SJSA1 (cell line): ENCODE results near the gene PRDX2. TPM values are rescaled to one million over a fixed set of nuclear protein-coding genes. Genes with fewer than 3 reads are reported as not detected.
A peak's percentile ranks its signal among the peaks of the same experiment; 100 is the strongest.

Source experiments
- DNase-seq, 2 experiments: peaks; one replicate each; pipeline ENCODE4 v3.0.0-alpha.2; 2015 to 2020; ENCODE audit warnings: low spot score in 2 of 2, low read depth in 1 of 2
- H3K27ac ChIP-seq: fragments of 250-450 bp; sonication (Bioruptor Pico); 2 replicates; pipeline ENCODE4 v1.5.1; 2020; ENCODE audit warnings: mild to moderate bottlenecking, moderate library complexity
- H3K27me3 ChIP-seq: fragments of 250-450 bp; sonication (Bioruptor Pico); replicated peaks from 2 replicates; pipeline ENCODE4 v1.5.1; 2020; ENCODE audit warnings: mild to moderate bottlenecking, moderate library complexity
- H3K36me3 ChIP-seq: fragments of 250-450 bp; sonication (Bioruptor Pico); 2 replicates; pipeline ENCODE4 v1.5.1; 2020; ENCODE audit warnings: mild to moderate bottlenecking
- H3K4me1 ChIP-seq: fragments of 250-450 bp; sonication (Bioruptor Pico); replicated peaks from 2 replicates; pipeline ENCODE4 v1.6.1; 2021; ENCODE audit warnings: mild to moderate bottlenecking
- H3K4me3 ChIP-seq: fragments of 250-450 bp; sonication (Bioruptor Pico); 2 replicates; pipeline ENCODE4 v1.5.1; 2020; ENCODE audit warnings: mild to moderate bottlenecking
- H3K9me3 ChIP-seq: fragments of 250-450 bp; sonication (Bioruptor Pico); replicated peaks from 2 replicates; pipeline ENCODE4 v1.5.1; 2020; ENCODE audit warnings: mild to moderate bottlenecking
- total RNA-seq: library from RNA; depleted of rRNA; stranded (reverse); fragments of >200 nt; shearing (Covaris generic); gene quantifications from 2 replicates; pipeline ENCODE4 v1.2.3, GENCODE V29; 2014; rRNA removed

PRDX2 gene
- total RNA-seq, 1 experiment from 2014 or later: 4.6 TPM

GRCh38 chr19:12752056-12752781 is 49.4 kb downstream of the PRDX2 start:
- Histone ChIP-seq H3K4me3 (no peak overlapping the region), H3K4me1 (peaks cover 15% of the 10 kb centered on the region), H3K36me3 (peaks cover 6% of the 10 kb centered on the region), H3K9me3 (no peaks in the 10 kb centered on the region), H3K27me3 (peaks cover 35% of the 10 kb centered on the region), H3K27ac (no peak overlapping the region)
- DNase-seq: no peak

GRCh38 chr19:12751635-12752034 is 50.0 kb downstream of the PRDX2 start, which contains the start of gene BEST2:
Gene BEST2, plus strand, starts transcription at chr19:12751791. Its CDS starts 802 bp downstream, at chr19:12752593.
- H3K27ac ChIP-seq: no peak within 1 kb of the TSS
- H3K4me1 ChIP-seq: peaks cover 15% of the 10 kb centered on the region
- no peak for DNase-seq
- H3K36me3 ChIP-seq: peaks cover 10% of the 10 kb centered on the region
- H3K9me3 ChIP-seq: no peaks in the 10 kb centered on the region
- H3K27me3 ChIP-seq: peaks cover 35% of the 10 kb centered on the region
- H3K4me3 ChIP-seq: no peak within 1 kb of the TSS

- no peak overlapping the region for H3K27ac ChIP-seq
- no peak for DNase-seq
- no peaks in the 10 kb centered on the region for H3K9me3 ChIP-seq
- no peak overlapping the region for H3K4me3 ChIP-seq
- H3K36me3 ChIP-seq: peaks cover 18% of the 10 kb centered on the region
- peaks cover 15% of the 10 kb centered on the region for H3K4me1 ChIP-seq
- H3K27me3 ChIP-seq: peaks cover 35% of the 10 kb centered on the region
Observed at GRCh38 chr19:12750851-12751250, 50.7 kb downstream of the PRDX2 start.

GRCh38 chr19:12749938-12750521 is 51.6 kb downstream of the PRDX2 start:
- peaks cover 26% of the 10 kb centered on the region for H3K36me3 ChIP-seq
- H3K4me1 ChIP-seq: peaks cover 15% of the 10 kb centered on the region
- H3K4me3 ChIP-seq: no peak overlapping the region
- peak in 1 of 2 experiments; percentile 33 for DNase-seq
- no peaks in the 10 kb centered on the region for H3K9me3 ChIP-seq
- H3K27me3 ChIP-seq: peaks cover 35% of the 10 kb centered on the region
- H3K27ac ChIP-seq: no peak overlapping the region

- no peaks in the 10 kb centered on the region for H3K9me3 ChIP-seq
- H3K27ac ChIP-seq: no peak overlapping the region
- peaks cover 15% of the 10 kb centered on the region for H3K4me1 ChIP-seq
- peaks cover 32% of the 10 kb centered on the region for H3K27me3 ChIP-seq
- no peak overlapping the region for H3K4me3 ChIP-seq
- no peak for DNase-seq
- peaks cover 35% of the 10 kb centered on the region for H3K36me3 ChIP-seq
Observed at GRCh38 chr19:12748489-12748888, 53.1 kb downstream of the PRDX2 start.

Other genes with a start within 250 kb of the PRDX2 start
- 2.1 and 2.4 TPM in 2 replicates for gene ZNF490, start 191.0 kb downstream of the PRDX2 start, total RNA-seq
- 14.8 and 15.4 TPM in 2 replicates for gene ZNF791, start 190.9 kb downstream of the PRDX2 start, total RNA-seq
- gene MAN2B1, start 135.1 kb downstream of the PRDX2 start, total RNA-seq: 36.1 and 38.7 TPM in 2 replicates
- 9.7 and 23.7 TPM in 2 replicates for gene WDR83, start 135.0 kb downstream of the PRDX2 start, total RNA-seq
- gene DHPS, start 119.9 kb downstream of the PRDX2 start, total RNA-seq: 69.4 and 71.1 TPM in 2 replicates
- gene GNG14, start 113.8 kb downstream of the PRDX2 start, total RNA-seq: not detected in 2 replicates
- 9.0 and 13.2 TPM in 2 replicates for gene FBXW9, start 105.2 kb downstream of the PRDX2 start, total RNA-seq
- 24.0 and 25.8 TPM in 2 replicates for gene TNPO2, start 77.9 kb downstream of the PRDX2 start, total RNA-seq
- 274 and 417 TPM in 2 replicates for gene TRIR, start 67.1 kb downstream of the PRDX2 start, total RNA-seq
- 88.5 and 127 TPM in 2 replicates for gene GET3, start 64.3 kb downstream of the PRDX2 start, total RNA-seq
- 0.13 TPM in 1 of 2 replicates, not detected in the other for gene BEST2, start 50.0 kb downstream of the PRDX2 start, total RNA-seq
- 12.4 and 27.5 TPM in 2 replicates for gene HOOK2, start 26.2 kb downstream of the PRDX2 start, total RNA-seq
- gene JUNB, start 10.3 kb downstream of the PRDX2 start, total RNA-seq: 112 and 115 TPM in 2 replicates
- not detected in 2 replicates for gene THSD8, start 269 bp upstream of the PRDX2 start, total RNA-seq
- 68.8 and 78.9 TPM in 2 replicates for gene RNASEH2A, start 4.8 kb upstream of the PRDX2 start, total RNA-seq
- not detected in 2 replicates for gene RTBDN, start 32.8 kb upstream of the PRDX2 start, total RNA-seq
- not detected in 2 replicates for gene MAST1, start 36.7 kb upstream of the PRDX2 start, total RNA-seq
- 21.8 and 25.5 TPM in 2 replicates for gene DNASE2, start 79.6 kb upstream of the PRDX2 start, total RNA-seq
- not detected in 2 replicates for gene KLF1, start 85.4 kb upstream of the PRDX2 start, total RNA-seq
- gene GCDH, start 89.4 kb upstream of the PRDX2 start, total RNA-seq: 25.9 and 43.7 TPM in 2 replicates
- gene SYCE2, start 117.5 kb upstream of the PRDX2 start, total RNA-seq: 0.24 TPM in 1 of 2 replicates, not detected in the other
- gene FARSA, start 131.9 kb upstream of the PRDX2 start, total RNA-seq: 48.3 and 101 TPM in 2 replicates
- 1,330 and 1,700 TPM in 2 replicates for gene CALR, start 136.8 kb upstream of the PRDX2 start, total RNA-seq
- gene RAD23A, start 144.1 kb upstream of the PRDX2 start, total RNA-seq: 145 and 164 TPM in 2 replicates
- 75.7 and 84.3 TPM in 2 replicates for gene GADD45GIP1, start 155.4 kb upstream of the PRDX2 start, total RNA-seq
- gene DAND5, start 167.8 kb upstream of the PRDX2 start, total RNA-seq: 0.41 TPM in 1 of 2 replicates, not detected in the other
- gene NFIX, start 193.7 kb upstream of the PRDX2 start, total RNA-seq: 9.4 and 10.9 TPM in 2 replicates